HG03108 (cell line): ENCODE measurements around the gene TPST2.
A peak's percentile ranks its signal among the peaks of the same experiment; 100 is the strongest.
"Not testable (repeated sequence)": the region's sequence is repeated elsewhere in the genome, so short reads cannot be mapped to it uniquely, and the experiment has no call there.

Source experiments
- ATAC-seq: cut with Tn5 transposase; IDR thresholded peaks from one replicate; pipeline ENCODE4 v1.9.1; 2021; ENCODE audit warnings: moderate library complexity; ENCODE audit not compliant: unreplicated experiment

TPST2 gene

DNA sequence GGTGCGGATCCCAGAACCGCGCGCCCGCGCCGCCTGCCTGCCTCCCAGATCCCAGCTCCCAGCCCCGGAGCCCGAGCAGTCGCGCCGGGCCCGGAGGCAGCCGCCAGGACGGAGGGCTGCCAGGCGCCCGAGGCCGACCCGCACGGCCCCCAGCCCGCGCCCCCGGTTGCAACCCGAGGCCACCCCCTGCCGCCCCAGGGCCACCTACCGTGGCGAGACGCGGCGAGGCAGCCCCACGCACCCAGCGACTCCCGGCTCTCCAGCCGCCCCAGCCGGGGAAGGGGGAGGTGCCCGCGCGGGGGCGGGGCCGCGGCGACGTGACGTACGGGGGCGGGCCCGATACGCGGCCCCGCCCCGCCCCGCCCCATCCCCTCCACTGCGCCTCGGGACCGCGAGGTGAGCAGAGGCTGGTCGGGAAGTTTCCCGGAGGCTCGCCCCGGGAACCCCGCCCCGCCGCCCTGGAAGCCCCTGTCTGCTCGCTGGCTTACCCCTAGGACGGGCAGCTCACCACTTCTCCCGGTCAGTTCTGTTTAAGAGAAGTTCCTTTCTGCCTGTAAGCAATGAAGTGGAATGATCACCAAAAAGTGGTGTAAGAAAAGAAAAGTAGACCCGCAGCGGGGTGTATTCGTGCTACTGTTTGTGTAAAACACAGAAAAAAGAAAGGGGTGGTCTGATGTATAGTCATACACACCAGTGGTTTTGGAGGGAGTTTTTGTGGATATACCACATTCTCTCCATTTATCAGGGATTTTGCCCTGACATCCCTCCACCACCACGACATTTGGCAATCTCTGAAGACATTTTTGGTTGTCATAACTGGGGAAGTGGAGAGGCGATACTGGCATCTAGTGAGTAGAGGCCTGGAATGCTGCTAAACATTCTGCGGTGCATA lies at the start of gene TPST2:
Gene TPST2 (minus strand): TSS at position 288 of the 892 bp plus-strand sequence. CDS start 48,502 bp downstream, outside the sequence.
- peak; percentile 55 for ATAC-seq

DNA sequence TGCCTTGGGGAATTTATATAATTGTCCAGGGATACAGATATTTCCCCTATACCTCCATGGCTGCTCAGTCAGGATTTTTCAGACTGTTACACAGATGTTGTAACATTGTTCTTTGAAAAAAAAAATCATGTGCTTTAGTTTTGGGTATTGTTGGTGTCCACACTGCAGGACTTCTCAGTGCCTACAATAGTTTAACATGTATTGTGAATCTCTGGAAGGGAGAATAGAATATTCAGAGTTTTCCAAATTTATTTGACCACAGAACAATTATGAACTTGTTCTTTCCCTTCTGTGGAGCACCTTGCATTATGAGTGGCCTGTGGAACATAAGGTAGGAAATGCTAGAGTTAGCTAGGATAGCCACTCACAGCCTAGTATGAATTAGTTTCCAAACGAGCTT lies 46.4 kb upstream of the TPST2 start:
- ATAC-seq = no peak

DNA sequence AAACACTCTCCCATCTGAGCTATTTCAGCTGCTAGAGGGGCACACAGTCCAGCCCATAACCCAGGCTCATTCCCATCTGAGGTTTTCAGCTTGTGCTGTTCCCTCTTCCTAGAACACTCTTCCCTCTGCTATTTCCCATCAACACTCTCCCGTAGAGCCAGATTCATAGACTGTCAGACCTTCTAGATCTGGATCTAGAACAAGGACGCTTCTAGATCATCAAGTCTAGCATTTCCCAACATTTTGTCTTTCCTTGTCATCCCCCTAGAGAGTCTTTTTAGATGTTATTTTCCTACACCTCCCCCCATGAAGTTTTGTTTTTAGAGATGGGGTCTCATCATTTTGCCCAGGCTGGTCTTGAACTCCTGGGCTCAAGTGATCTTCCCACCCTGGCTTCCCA lies 45.2 kb upstream of the TPST2 start:
- ATAC-seq = no peak

DNA sequence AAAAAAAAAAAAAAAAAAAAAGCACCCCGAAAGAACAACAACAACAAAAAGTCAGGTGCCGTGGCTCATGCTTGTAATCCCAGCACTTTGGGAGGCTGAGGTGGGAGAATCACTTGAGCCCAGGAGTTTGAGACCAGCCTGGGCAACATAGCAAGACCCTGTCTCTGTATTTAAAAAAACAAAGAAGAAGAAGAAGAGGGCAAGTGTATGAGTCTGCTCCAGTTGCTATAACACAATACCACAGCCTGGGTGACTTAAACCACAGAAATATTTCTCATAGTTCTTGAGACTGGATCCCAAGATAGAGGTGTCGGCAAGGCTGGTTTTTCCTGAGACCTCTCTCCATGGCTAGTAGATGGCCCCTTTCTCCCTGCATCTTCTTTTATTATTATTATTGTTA lies 44.3 kb upstream of the TPST2 start:
- no peak for ATAC-seq

DNA sequence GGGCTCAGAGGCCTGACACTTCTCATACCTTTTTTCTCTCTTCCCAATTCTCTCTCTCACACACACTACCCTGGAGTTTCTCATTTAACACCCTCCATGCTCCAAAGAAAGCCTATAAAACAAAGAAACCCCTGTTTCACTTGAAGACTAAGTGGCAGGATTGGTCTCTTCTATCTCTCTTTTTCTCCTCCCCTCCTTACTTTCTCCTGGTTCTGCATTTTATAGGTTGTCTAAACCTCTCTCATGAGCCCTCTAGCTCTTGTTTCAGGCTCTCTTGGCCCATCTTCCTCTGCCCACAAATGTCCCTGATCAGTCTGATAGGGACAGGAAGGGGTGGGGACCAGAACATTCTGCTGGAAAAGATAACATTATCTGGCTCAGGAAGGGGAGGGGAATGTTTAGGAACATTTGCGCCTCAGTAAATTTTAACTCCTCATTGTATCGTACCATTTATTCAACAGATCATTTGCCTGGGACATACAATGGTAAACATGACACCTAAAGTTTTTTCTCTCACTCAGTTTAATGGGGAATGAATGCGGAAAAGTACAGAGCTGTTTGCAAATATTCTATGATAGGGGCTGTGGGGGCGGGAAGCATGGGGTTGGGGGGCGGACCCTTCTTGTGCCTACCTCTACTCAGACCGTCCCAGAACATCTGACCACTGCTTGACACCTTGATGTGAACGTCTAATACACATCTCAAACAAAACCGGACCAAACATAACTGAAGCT lies 42.7 kb upstream of the TPST2 start:
- no peak for ATAC-seq

DNA sequence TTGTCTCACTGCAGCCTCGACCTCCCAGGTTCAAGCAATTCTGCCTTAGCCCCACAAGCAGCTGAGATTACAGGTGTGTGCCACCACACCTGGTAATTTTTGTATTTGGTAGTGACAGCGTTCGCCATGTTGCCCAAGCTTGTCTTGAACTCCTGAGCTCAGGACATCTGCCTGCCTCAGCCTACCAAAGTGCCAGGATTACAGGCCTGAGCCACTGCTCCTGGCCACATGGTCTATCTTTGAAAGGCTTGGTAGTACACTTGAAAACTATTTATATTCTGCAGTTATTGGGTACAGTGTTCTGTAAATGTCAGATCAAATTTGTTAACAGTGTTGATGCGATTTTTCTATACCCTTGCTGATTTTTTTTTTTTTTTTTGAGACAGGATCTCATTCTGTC lies 41.4 kb upstream of the TPST2 start:
- no peak for ATAC-seq

DNA sequence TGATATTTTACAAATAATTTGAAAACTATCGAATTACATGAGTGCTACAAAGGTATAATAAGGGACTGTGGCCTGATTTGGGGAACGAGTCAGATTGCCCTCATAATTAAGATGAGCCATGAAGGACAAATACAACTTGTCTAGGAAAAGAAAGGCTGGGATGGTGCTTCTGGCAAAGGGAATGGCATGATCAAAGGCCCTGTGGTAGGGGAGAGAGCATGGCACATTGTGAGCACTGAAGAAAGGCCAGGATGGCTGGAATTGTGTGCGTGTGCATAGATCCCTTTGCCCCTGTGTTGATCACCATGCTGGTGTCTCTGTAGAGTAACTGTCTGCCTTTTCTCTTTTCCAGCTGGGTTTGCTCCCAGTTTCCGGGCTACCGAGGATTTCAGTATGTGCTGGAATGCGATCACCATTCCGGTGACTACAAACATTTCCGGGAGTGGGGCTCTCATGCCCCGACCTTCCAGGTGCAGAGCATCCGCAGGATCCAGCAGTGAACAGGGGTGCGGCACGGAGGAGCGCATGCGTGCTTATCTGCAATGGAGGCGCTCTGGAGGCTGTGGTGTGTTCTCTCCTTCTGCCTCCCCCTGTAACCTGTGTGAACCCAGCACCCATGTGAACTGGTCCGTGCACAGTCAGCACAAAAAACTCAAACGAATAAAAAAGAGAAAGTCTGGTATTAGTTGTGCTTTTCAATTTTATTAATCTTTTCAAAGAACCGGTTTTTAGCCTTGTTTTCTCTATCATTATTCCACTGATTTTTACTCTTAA lies 40.2 kb upstream of the TPST2 start:
- no peak for ATAC-seq

DNA sequence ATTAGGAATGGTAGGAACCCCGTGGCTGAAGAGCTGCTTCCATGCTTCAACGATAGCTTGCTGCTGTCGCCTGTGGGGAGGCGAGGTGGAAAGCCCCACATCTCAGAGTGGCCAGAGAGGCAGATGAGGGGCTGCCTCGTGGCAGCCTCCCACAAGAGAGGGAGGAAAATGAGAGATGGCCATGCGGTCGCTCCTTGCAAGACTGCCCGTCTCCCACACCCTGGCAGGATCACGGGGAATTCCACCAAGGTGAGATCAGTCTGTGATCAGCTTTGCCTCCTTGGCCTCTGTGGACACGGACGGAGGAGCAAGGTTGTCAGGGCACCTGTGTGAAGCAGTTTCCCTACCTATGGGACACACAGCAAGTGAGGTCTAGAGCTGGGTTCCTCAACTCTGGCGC lies 34.9 kb upstream of the TPST2 start:
- ATAC-seq = no peak

DNA sequence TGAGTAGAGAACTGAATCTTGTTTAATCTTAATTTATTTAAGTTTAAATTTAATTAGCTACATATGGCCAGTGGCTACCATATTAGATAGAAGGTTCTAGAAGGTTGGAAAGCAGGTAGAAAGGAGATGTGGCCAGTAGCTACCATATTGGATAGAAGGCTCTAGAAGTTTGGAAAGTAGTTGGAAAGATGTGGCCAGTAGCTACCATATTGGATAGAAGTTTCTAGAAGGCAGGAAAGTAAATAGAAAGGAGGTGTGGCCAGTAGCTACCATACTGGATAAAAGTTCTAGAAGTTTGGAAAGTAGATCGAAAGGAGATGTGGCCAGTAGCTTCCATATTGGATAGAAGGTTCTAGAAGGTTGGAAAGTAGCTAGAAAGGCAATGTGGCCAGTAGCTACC lies 34.1 kb upstream of the TPST2 start:
- no peak for ATAC-seq

DNA sequence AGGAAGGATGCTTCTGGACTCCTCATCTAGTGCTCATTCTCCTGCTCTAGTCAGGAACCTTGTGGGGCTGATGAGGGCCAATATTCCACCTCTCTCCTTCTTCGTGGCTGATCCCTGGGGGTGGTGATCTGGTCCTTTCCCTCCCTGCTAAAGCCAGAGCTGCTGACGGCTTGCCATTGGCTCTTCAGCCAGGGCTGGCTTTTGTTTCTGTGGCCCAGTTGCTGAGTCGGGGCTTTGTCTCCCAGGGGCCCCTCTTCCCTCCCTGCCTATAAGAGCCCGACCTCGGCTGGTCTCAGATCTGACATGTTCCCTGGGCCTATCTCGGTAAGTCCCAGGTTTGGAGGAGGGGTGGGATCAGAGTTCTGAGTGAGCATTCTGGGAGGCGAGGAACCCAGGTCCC lies 31.7 kb upstream of the TPST2 start, which contains the start of gene CRYBA4:
Gene CRYBA4 (plus strand): TSS at position 301 of the 400 bp plus-strand sequence. CDS start 634 bp downstream, outside the sequence.
- ATAC-seq = no peak

DNA sequence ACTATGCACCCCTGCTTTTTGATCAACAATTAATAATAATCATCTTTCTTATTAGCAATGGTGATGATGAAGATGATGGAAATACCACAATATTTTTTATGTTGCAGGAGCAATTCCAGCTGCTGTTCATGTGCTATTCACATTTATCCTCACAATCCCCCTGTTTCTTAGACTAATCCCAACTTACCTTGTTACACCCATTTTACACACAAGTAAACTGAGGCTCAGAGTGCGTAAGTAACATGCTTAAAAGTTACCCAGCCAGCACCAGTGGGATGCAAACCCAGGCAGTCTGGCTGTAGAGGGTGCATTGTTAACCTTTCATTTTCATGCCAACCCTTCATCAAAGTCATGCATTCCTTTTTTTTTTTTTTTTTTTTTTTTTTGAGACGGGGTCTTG lies 30.3 kb upstream of the TPST2 start:
- no peak for ATAC-seq

DNA sequence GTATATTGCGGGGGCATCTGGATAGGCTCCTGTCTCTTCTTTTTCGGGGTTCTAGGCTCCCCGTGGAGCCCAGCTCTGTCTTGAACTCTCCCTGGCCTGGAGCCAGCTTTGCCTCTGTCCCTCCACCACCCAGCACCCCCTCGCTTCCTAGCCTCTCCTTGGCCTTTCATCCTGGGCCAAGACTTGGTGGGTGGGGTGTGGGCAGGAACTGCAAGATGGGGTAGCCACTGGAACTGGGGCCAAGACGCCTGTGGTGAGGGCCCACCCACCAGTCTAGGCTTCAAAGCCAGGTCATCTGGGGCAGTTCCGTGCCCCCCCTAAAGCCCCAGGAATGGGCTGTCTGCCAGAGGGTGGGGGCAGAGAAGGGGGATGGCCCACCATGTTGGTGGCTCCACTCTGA lies 29.6 kb upstream of the TPST2 start:
- ATAC-seq = no peak

DNA sequence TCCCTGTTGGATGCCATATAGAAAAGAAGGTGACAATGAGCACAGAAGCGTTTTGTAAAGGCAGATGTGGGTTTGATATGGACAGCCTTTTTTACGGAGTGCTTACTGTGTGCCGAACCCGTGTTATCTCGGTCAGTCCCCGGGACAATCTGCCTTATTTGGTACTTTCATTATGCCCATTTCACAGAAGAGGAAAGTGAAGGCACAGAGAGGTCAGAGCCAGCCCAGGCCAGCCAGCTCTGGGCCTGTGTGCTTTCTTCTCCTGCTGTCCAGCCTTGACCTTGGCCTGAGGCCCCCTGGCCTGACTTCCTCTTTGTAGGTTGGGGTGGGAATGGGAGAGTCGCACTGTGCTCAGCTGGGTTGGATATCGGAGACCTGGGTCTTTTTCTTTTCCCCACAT lies 28.5 kb upstream of the TPST2 start:
- no peak for ATAC-seq

DNA sequence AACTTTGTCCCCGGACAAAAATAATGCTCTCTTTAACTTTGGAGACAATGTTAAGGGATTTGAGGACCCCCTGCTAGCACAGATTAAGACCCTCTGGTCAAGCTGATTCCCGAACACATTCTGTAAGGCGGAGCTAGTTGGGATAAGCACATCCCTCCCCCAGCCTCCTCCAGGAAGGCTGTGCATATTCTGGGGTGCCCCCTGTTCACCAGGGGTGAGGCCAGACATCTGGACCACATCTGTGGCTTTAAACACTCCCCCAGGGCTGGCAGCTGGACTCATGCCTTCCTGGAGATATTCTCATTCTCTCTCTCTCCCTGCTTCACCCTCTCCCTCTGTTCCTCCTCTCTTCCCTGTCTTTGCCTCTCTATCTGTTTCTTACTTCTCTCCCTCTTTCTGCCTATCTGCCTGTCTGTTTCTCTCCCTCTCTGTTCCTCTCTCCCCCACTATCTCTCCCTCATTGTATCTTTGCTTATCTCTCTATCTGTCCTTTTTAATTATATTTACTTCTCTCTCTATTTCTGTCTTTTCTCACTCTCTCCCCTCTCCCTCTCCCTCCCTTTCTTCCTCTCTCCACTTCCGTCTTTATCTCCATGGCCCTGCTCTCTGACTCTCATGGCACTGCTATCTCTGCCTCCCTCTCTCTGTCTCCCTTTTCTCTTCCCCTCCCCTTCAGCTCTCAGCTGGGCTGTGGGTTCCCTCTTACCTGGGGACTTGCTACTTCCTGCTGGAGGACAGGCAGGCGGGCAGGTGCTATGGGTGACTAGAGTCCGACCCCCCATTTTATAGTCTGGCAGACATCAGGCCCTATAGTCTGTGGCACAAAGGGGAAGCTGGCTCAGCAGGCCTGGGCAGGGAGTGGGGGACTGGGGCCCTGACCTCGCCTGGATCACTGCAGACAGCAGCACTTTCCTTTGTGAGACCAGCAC lies 27.6 kb upstream of the TPST2 start, which contains the start of gene CRYBB1:
Gene CRYBB1 (minus strand): TSS at position 757 of the 929 bp plus-strand sequence. CDS start 1,708 bp downstream, outside the sequence.
- ATAC-seq = no peak

DNA sequence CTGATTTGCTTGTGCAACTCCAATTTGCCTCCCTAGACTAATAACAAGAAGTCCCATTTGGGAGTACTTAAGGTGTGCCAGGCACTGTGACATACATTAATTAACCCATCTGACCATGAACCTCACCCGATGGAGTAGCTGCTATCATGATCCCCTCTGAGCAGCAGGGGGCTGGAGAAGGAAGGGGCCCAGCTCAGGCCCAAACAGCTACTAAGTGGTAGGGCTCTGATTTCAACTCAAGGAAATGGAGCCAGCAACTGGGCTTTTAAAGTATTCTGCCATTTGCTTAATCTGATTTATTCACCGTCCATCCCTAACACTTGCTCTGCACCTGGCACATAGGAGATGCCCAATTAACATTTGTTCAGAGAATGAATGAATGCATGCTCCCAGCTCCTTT lies 26.7 kb upstream of the TPST2 start:
- ATAC-seq = no peak

DNA sequence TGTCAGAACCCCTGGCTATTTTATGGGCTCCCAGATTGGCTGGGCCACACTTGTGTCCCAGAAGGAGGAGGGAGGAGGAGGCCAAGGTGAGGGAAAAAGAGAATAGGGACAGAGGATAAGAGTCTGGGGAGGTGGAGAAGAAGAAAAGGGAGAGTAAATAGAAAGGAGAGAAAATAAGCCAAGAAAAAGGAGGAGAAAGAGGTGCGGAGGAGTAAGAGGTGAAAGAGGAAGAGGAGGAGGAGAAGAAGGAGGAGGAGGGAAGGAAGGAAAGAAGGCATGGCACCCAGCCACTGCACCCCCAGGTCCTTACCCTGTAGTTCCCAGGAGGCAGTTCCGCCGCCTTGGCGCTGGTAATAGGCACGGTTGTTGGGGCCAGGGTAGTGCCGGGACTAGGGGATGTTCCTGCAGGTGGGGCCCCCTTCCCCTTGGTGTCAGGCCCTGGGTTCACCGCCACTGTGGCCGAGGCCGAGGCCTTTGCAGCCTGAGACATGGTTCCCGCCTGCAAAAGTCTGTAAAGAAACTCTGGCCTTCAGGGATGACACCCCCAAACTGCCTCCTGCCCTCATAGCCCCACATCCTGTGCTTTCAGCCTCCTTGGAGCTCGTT lies 26.0 kb upstream of the TPST2 start:
- ATAC-seq = no peak

DNA sequence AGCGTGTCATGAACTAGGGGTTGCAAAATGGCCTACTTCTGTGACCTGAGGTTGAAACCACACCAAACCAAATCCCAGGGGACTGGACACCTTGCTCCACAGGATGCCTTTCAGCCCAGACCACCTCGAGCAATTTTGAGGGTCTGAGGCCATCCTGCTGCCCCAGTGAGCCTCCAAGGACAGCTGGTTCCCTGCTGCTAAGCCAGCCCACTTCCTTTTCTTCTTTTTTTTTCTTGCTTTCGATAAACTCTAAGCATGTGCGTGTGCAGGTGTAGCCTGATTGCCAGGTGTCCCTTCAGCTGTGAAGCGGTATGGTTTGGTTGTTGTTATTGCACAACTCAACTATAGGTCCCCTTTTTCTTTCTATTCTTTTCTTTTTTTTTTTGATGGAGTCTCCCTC lies 25.2 kb upstream of the TPST2 start:
- peak; percentile 64 for ATAC-seq

DNA sequence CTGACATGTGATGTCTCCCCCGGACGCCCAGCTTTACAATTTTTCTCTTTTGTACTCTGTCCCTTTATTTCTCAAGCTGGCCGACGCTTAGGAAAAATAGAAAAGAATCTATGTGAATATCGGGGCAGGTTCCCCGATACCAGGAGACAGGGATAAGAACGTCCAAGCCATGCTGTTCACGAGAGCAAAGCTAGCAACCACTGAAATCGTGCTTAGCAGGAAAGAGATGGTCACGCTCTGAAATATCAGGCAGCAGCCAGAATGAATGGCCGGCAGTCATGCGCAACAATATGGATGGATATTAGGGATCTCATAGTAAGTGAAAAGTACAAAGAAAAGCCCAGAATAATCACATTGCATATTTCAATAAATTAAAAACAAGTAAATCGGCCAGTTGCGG lies 24.4 kb upstream of the TPST2 start:
- no peak for ATAC-seq

DNA sequence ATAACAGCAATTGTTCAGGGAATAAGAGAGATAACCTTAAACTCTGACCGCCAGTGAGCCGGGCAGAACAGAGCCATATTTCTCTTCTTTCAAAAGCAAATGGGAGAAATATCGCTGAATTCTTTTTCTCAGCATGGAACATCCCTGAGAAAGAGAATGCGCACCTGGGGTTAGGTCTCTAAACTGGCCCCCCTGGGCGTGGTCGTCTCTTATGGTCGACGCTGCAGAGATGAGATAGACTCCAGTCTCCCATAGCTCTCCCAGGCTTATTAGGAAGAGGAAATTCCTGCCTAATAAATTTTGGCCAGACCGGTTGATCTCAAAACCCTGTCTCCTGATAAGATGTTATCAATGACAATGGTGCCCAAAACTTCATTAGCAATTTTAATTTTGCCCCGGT lies 23.8 kb upstream of the TPST2 start:
- ATAC-seq = not testable (repeated sequence)

DNA sequence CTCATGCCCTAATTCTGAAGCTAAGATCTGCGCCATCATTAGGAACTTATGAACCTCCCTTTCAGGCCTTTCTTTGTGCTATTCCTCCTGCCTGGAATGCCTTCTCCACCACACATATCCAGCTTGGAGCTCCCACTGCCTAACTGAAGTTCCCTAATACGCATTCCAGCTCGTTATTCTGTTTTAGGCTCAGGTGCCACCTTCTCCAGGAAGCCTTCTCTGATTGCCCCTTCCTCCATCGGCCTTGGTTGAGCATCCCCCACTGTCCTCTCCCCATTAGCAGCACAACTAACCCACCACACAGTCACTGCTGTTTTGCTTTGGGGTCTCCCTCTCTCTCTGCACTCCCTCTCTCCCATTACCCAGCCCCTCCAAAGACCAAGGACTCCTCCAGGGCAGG lies 22.7 kb upstream of the TPST2 start:
- no peak for ATAC-seq
